ENCODE measurements around the gene CLIP1.

CLIP1 gene

DNA sequence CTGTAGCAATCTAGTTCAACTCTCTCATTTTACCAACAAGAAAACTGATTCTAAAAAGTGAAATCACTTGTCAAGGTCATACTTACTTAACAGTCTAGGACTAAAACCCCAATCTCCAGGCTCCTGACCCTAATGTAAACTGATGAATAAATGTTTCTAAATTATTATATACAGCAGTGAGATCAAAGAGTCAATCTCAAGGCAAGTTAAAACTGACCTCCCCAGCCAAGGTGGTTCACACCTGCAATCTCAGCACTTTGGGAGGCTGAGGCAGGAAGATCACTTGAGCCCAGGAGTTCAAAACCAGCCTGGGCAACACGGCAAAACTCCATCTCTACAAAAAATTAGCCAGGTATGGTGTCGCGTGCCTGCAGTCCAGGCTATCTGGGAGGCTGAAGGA lies 15.3 kb downstream of the CLIP1 start:
- TF ChIP-seq REST (IDR thresholded peaks at IDR 0.05; ENCODE audit: insufficient replicate concordance, low read depth) (no peak), POLR2AphosphoS5 (IDR thresholded peaks at IDR 0.05; ENCODE audit: low read depth) (no peak), SPI1 (IDR thresholded peaks at IDR 0.05; ENCODE audit: borderline replicate concordance, low read depth) (no peak), GABPA (IDR thresholded peaks at IDR 0.05; ENCODE audit: low read depth) (no peak)
- TF ChIP-seq, protein P1, sequence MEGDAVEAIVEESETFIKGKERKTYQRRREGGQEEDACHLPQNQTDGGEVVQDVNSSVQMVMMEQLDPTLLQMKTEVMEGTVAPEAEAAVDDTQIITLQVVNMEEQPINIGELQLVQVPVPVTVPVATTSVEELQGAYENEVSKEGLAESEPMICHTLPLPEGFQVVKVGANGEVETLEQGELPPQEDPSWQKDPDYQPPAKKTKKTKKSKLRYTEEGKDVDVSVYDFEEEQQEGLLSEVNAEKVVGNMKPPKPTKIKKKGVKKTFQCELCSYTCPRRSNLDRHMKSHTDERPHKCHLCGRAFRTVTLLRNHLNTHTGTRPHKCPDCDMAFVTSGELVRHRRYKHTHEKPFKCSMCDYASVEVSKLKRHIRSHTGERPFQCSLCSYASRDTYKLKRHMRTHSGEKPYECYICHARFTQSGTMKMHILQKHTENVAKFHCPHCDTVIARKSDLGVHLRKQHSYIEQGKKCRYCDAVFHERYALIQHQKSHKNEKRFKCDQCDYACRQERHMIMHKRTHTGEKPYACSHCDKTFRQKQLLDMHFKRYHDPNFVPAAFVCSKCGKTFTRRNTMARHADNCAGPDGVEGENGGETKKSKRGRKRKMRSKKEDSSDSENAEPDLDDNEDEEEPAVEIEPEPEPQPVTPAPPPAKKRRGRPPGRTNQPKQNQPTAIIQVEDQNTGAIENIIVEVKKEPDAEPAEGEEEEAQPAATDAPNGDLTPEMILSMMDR (IDR thresholded peaks at IDR 0.05; ENCODE audit: insufficient read depth, low read length), result no peak
- Histone ChIP-seq H3K27ac (replicated peaks) (no peak overlapping the region), H3K27me3 (ENCODE audit: insufficient read depth, poor library complexity, severe bottlenecking) (no peaks in the 10 kb centered on the region), H3K4me3 (replicated peaks; ENCODE audit: insufficient read depth, low read length) (no peak overlapping the region)
- no peak for DNase-seq (ENCODE audit: low read depth in 1 of 2, low spot score in 1 of 2)

DNA sequence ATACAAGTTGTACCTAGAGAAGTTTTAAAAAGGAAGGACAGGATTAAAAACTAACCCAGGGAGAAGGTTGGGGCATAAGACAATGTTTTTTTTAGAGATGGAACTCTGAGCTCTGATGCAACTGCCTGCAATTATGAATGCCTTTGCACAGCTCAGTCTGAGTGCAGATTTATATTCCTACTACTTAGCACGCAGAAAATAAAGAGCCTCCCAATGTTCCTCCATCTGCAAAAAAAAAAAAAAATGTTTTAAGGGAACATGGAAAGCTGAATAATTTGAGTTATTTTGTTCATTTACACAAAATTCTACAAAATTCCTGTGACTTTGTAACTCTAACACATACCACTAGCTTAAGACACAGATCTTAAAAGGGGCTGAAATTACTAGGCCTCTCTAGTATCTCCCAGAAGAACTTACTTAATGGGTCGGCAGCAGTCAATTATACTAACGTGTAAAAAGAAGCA lies 15.7 kb downstream of the CLIP1 start:
- H3K27me3 ChIP-seq (ENCODE audit: insufficient read depth, poor library complexity, severe bottlenecking), result no peaks in the 10 kb centered on the region
- H3K27ac ChIP-seq (replicated peaks), result no peak overlapping the region
- H3K4me3 ChIP-seq (replicated peaks; ENCODE audit: insufficient read depth, low read length), result no peak overlapping the region
- TF ChIP-seq POLR2AphosphoS5 (IDR thresholded peaks at IDR 0.05; ENCODE audit: low read depth) (no peak), REST (IDR thresholded peaks at IDR 0.05; ENCODE audit: insufficient replicate concordance, low read depth) (no peak), GABPA (IDR thresholded peaks at IDR 0.05; ENCODE audit: low read depth) (no peak), SPI1 (IDR thresholded peaks at IDR 0.05; ENCODE audit: borderline replicate concordance, low read depth) (no peak)
- TF ChIP-seq, protein P1 (IDR thresholded peaks at IDR 0.05; ENCODE audit: insufficient read depth, low read length), result no peak
- no peak for DNase-seq (ENCODE audit: low read depth in 1 of 2, low spot score in 1 of 2)

GRCh38 chr12:122403831-122404230 lies 18.6 kb downstream of the CLIP1 start:
- H3K4me3 ChIP-seq (replicated peaks; ENCODE audit: insufficient read depth, low read length), result no peak overlapping the region
- no peak for DNase-seq (ENCODE audit: low read depth in 1 of 2, low spot score in 1 of 2)

More at GRCh38 chr12:122403831-122404230, 18.6 kb downstream of the CLIP1 start:
- no peak overlapping the region for H3K27ac ChIP-seq (replicated peaks)
- H3K27me3 ChIP-seq (ENCODE audit: insufficient read depth, poor library complexity, severe bottlenecking), result no peaks in the 10 kb centered on the region
- TF ChIP-seq, protein P1 (IDR thresholded peaks at IDR 0.05; ENCODE audit: insufficient read depth, low read length), result no peak
- no peak for TF ChIP-seq SPI1 (IDR thresholded peaks at IDR 0.05; ENCODE audit: borderline replicate concordance, low read depth)
- no peak for TF ChIP-seq GABPA (IDR thresholded peaks at IDR 0.05; ENCODE audit: low read depth)
